NCI-H2227 treated with DMSO at 0.1 percent for 48 hours (cell line): Measurements from ENCODE around the gene DERA.

ENCODE experiments used
- DNase-seq: peaks from one replicate; lab custom pipeline; 2025; lab: John Stamatoyannopoulos, UW

DERA gene

GRCh38 chr12:16076557-16076956 lies 165.4 kb downstream of the DERA start:
- peak; percentile 3 for DNase-seq

- no peak for DNase-seq
These were observed 165.9 kb downstream of the DERA start for GRCh38 chr12:16076970-16077522.

GRCh38 chr12:16086462-16086861 lies 175.3 kb downstream of the DERA start:
- DNase-seq = no peak

GRCh38 chr12:16086942-16087341 lies 175.8 kb downstream of the DERA start:
- DNase-seq = no peak
